ENCODE results near the gene EBI3. TPM values are rescaled to one million over a fixed set of nuclear protein-coding genes. Genes with fewer than 3 reads are reported as not detected.
"Not testable (repeated sequence)": the region's sequence is repeated elsewhere in the genome, so short reads cannot be mapped to it uniquely, and the experiment has no call there.

EBI3 gene
- total RNA-seq, 1 experiment from 2014 or later, result 2.7 TPM

GRCh38 chr19:4200940-4201542 is 28.3 kb upstream of the EBI3 start:
- DNase-seq (ENCODE audit: low read depth), result no peak

- no peak for DNase-seq (ENCODE audit: low read depth)
Measured at GRCh38 chr19:4201798-4202197, 27.5 kb upstream of the EBI3 start.

- peak; percentile 47 for DNase-seq (ENCODE audit: low read depth)
Measured at GRCh38 chr19:4206818-4207484, 22.4 kb upstream of the EBI3 start.

- DNase-seq (ENCODE audit: low read depth), result peak; percentile 85
Measured at GRCh38 chr19:4208385-4209094, 20.8 kb upstream of the EBI3 start.

GRCh38 chr19:4210166-4210731 is 19.1 kb upstream of the EBI3 start:
- DNase-seq (ENCODE audit: low read depth), result no peak

GRCh38 chr19:4213116-4213515 is 16.2 kb upstream of the EBI3 start:
- DNase-seq (ENCODE audit: low read depth), result no peak

GRCh38 chr19:4215807-4216206 is 13.5 kb upstream of the EBI3 start:
- no peak for DNase-seq (ENCODE audit: low read depth)

GRCh38 chr19:4216846-4217245 is 12.5 kb upstream of the EBI3 start:
- DNase-seq (ENCODE audit: low read depth), result no peak

GRCh38 chr19:4217429-4218264 is 11.7 kb upstream of the EBI3 start:
- DNase-seq (ENCODE audit: low read depth), result no peak

- DNase-seq (ENCODE audit: low read depth), result not testable (repeated sequence)
Measured at GRCh38 chr19:4218523-4218922, 10.8 kb upstream of the EBI3 start.

- no peak for DNase-seq (ENCODE audit: low read depth)
Measured at GRCh38 chr19:4220188-4220587, 9.1 kb upstream of the EBI3 start.

GRCh38 chr19:4224470-4224869 is 4.9 kb upstream of the EBI3 start:
- DNase-seq (ENCODE audit: low read depth), result no peak

- DNase-seq (ENCODE audit: low read depth), result no peak
Measured at GRCh38 chr19:4225885-4226284, 3.4 kb upstream of the EBI3 start.

GRCh38 chr19:4227771-4228170 is 1.6 kb upstream of the EBI3 start:
- DNase-seq (ENCODE audit: low read depth), result no peak

GRCh38 chr19:4228765-4229178 is 551 bp upstream of the EBI3 start:
- no peak for DNase-seq (ENCODE audit: low read depth)

- not testable (repeated sequence) for DNase-seq (ENCODE audit: low read depth)
Measured at GRCh38 chr19:4230237-4230636, 914 bp downstream of the EBI3 start.

GRCh38 chr19:4231521-4231920 is 2.2 kb downstream of the EBI3 start:
- not testable (repeated sequence) for DNase-seq (ENCODE audit: low read depth)

- not testable (repeated sequence) for DNase-seq (ENCODE audit: low read depth)
Measured at GRCh38 chr19:4232139-4232538, 2.8 kb downstream of the EBI3 start.

- DNase-seq (ENCODE audit: low read depth), result no peak
Measured at GRCh38 chr19:4232614-4233281, 3.4 kb downstream of the EBI3 start.

GRCh38 chr19:4233282-4233853 is 4.0 kb downstream of the EBI3 start:
- DNase-seq (ENCODE audit: low read depth), result peak; percentile 44

All from M059J (cell line).